Measurements from ENCODE around the gene SLC25A34.

DNA sequence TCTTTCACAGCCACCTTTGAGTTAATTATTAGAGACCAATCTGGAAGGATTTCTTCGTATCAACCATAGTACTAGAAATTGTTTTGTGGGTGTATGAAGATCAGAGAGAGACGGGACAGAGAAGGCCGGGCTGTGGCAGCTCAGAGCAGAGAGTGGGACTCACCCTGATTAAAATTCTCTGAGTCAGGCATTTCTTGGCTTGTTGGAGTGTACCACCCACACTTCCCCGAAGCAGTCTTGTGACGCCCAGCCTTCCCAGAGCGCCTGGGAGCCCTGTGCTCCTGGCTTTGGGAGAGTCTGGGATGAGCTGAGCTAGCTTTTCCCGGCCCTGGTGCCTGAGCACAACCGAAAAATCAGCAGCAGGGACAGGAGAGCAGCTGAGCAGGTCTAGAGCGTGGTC is 32.5 kb upstream of the SLC25A34 start:
- TF ChIP-seq SIN3A (IDR thresholded peaks at IDR 0.05; ENCODE audit: low read depth): no peak
- TF ChIP-seq EGR1 (IDR thresholded peaks at IDR 0.05; ENCODE audit: low read depth): no peak
- TF ChIP-seq CTCF (IDR thresholded peaks at IDR 0.05 in 2 of 3, conservative IDR thresholded peaks at IDR 0.05 in 1 of 3; ENCODE audit: borderline replicate concordance in 1 of 3, insufficient read depth in 1 of 3, low read depth in 2 of 3, low read length in 2 of 3): no peak
- TF ChIP-seq, protein P1, sequence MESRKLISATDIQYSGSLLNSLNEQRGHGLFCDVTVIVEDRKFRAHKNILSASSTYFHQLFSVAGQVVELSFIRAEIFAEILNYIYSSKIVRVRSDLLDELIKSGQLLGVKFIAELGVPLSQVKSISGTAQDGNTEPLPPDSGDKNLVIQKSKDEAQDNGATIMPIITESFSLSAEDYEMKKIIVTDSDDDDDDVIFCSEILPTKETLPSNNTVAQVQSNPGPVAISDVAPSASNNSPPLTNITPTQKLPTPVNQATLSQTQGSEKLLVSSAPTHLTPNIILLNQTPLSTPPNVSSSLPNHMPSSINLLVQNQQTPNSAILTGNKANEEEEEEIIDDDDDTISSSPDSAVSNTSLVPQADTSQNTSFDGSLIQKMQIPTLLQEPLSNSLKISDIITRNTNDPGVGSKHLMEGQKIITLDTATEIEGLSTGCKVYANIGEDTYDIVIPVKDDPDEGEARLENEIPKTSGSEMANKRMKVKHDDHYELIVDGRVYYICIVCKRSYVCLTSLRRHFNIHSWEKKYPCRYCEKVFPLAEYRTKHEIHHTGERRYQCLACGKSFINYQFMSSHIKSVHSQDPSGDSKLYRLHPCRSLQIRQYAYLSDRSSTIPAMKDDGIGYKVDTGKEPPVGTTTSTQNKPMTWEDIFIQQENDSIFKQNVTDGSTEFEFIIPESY (IDR thresholded peaks at IDR 0.05; ENCODE audit: extremely low read depth, insufficient replicate concordance, low read length): no peak
- no peak for TF ChIP-seq POLR2A (IDR thresholded peaks at IDR 0.05; ENCODE audit: borderline replicate concordance, extremely low read depth, insufficient read depth, insufficient read length)
- TF ChIP-seq POLR2AphosphoS5 (IDR thresholded peaks at IDR 0.05; ENCODE audit: low read depth, low read length): no peak
- TF ChIP-seq REST (IDR thresholded peaks at IDR 0.05; ENCODE audit: low read depth): no peak
- TF ChIP-seq ZNF274 (IDR thresholded peaks at IDR 0.05; ENCODE audit: low read depth, low read length): no peak
- TF ChIP-seq EZH2 (IDR thresholded peaks at IDR 0.05): no peak
- no peak for TF ChIP-seq SRF (IDR thresholded peaks at IDR 0.05; ENCODE audit: low read depth)

Data from HCT116 (cell line).